HepG2 (cell line): ENCODE measurements around the gene NHSL1. TPM values are rescaled to one million over a fixed set of nuclear protein-coding genes. Genes with fewer than 3 reads are reported as not detected.
A peak's percentile ranks its signal among the peaks of the same experiment; 100 is the strongest.

ENCODE experiments used
- ATAC-seq: fragments of 200-7000 bp; cut with Tn5 transposase; 3 replicates; pipeline ENCODE4 v1.9.1; 2020; ENCODE audit warnings: mild to moderate bottlenecking, moderate library complexity
- BruUV-seq: library from RNA; stranded (reverse); fragments of 400-500 nt; replicated peaks from 2 replicates; lab custom pipeline; 2021; lab: Mats Ljungman, UMichigan
- CTCF ChIA-PET: fragments of 300-600 bp; formaldehyde crosslinking; extraction: SDS; loops from one replicate; lab custom pipeline; 2021; ENCODE audit warnings: low total read pairs, inconsistent platforms, low intra/inter-chr PET ratio; lab: Yijun Ruan, JAX
- POLR2A ChIA-PET: fragments of 350-600 bp; sonication (Branson Sonifier 250); formaldehyde crosslinking; loops from one replicate; lab custom pipeline; 2020; ENCODE audit warnings: antibody characterized with exemption, inconsistent platforms; lab: Yijun Ruan, JAX
- DNase-seq: peaks from one replicate; pipeline ENCODE4 v3.0.0-alpha.2; 2015; ENCODE audit warnings: low spot score
- FAIRE-seq: peaks from 3 replicates; lab custom pipeline; 2011; peaks lifted over from hg19 to GRCh38; lab: Jason Lieb, UNC
- H2AFZ ChIP-seq: one replicate; pipeline ENCODE4 v1.6.1; 2011; ENCODE audit warnings: low read length, inconsistent platforms
- H3K27ac ChIP-seq: fragments of 300-600 bp; 3 replicates; pipeline ENCODE4 v1.8.0; 2011; ENCODE audit warnings: mixed run types, mild to moderate bottlenecking, mixed read lengths, low read length, inconsistent platforms; ENCODE audit not compliant: insufficient read depth; ENCODE audit errors: extremely low read length
- H3K27me3 ChIP-seq, 2 experiments: fragments of 200-600 bp in 1 of 2; 2 replicates in 1 of 2; 3 replicates in 1 of 2; pipeline versions ENCODE4 v1.6.0 to v1.8.0; 2011; ENCODE audit warnings: low read length in 2 of 2, mild to moderate bottlenecking in 2 of 2, moderate library complexity in 2 of 2, inconsistent platforms in 1 of 2; ENCODE audit not compliant: insufficient read depth in 2 of 2, control insufficient read depth in 1 of 2
- H3K36me3 ChIP-seq, 2 experiments: fragments of 200-600 bp in 1 of 2; replicated peaks in 1 of 2; 2 replicates in 1 of 2; 3 replicates in 1 of 2; pipeline versions ENCODE4 v1.5.1 to v1.8.0; 2011; ENCODE audit warnings: low read length in 2 of 2, inconsistent platforms in 1 of 2; ENCODE audit not compliant: insufficient read depth in 2 of 2, control insufficient read depth in 1 of 2
- H3K4me1 ChIP-seq: 2 replicates; pipeline ENCODE4 v1.5.1; 2012; ENCODE audit warnings: low read length, inconsistent platforms; ENCODE audit not compliant: insufficient read depth
- H3K4me2 ChIP-seq: 2 replicates; pipeline ENCODE4 v1.6.0; 2011; ENCODE audit warnings: low read depth, low read length, inconsistent platforms
- H3K4me3 ChIP-seq, 3 experiments: fragments of 200-600 bp in 1 of 3; sonication (generic), shearing (Covaris generic) in 1 of 3; replicated peaks in 1 of 3; 2 replicates each; pipeline ENCODE4 v1.5.1; 2011 to 2016; ENCODE audit warnings: low read length in 3 of 3, inconsistent platforms in 2 of 3, low read depth in 2 of 3, mild to moderate bottlenecking in 2 of 3, control low read depth in 1 of 3, mixed read lengths in 1 of 3; ENCODE audit not compliant: insufficient read depth in 1 of 3
- H3K79me2 ChIP-seq: one replicate; pipeline ENCODE4 v1.6.1; 2011; ENCODE audit warnings: low read length, inconsistent platforms; ENCODE audit not compliant: insufficient read depth
- H3K9ac ChIP-seq: 2 replicates; pipeline ENCODE4 v1.6.0; 2011; ENCODE audit warnings: mild to moderate bottlenecking, low read depth, low read length, inconsistent platforms; ENCODE audit not compliant: insufficient read depth
- H3K9me3 ChIP-seq: 2 replicates; pipeline ENCODE4 v1.5.1; 2012; ENCODE audit warnings: mild to moderate bottlenecking, low read length
- H4K20me1 ChIP-seq: 2 replicates; pipeline ENCODE4 v1.6.0; 2011; ENCODE audit warnings: inconsistent platforms, mild to moderate bottlenecking, low read length, moderate library complexity; ENCODE audit not compliant: insufficient read depth
- ARNT2 ChIP-seq: sonication (generic); formaldehyde crosslinking; IDR thresholded peaks from 2 replicates; pipeline ENCODE4 v1.8.0; 2022; ENCODE audit warnings: mild to moderate bottlenecking, low read depth, missing genetic modification reagents, moderate library complexity
- BHLHE40 ChIP-seq: IDR thresholded peaks from 2 replicates; pipeline ENCODE4 v1.6.1; 2011; ENCODE audit warnings: low read length, improper control_type of control experiment
- FOXP4 ChIP-seq: sonication (generic); formaldehyde crosslinking; IDR thresholded peaks from 2 replicates; pipeline ENCODE4 v1.4.0; 2020; ENCODE audit warnings: missing genetic modification reagents
- GTF2F1 ChIP-seq: fragments of 150-350 bp; IDR thresholded peaks from 2 replicates; pipeline ENCODE4 v1.6.1; 2014; ENCODE audit warnings: low read length
- HDAC6 ChIP-seq: fragments of 200-600 bp; sonication (generic); IDR thresholded peaks from 2 replicates; pipeline ENCODE4 v1.7.0; 2017; ENCODE audit warnings: mild to moderate bottlenecking, antibody characterized with exemption, low read length, low read depth
- NCOA2 ChIP-seq: sonication (generic); formaldehyde crosslinking; IDR thresholded peaks from 2 replicates; pipeline ENCODE4 v1.8.0; 2022; ENCODE audit warnings: inconsistent platforms
- NONO ChIP-seq, 2 experiments: fragments of 450-650 bp in 1 of 2; sonication (generic) in 1 of 2; formaldehyde crosslinking in 1 of 2; IDR thresholded peaks in 1 of 2; conservative IDR thresholded peaks in 1 of 2; 2 replicates each; pipeline versions ENCODE4 v1.6.1 to v1.8.0; 2017 to 2022; ENCODE audit warnings: mild to moderate bottlenecking in 1 of 2, missing genetic modification reagents in 1 of 2, moderate library complexity in 1 of 2
- SIX4 ChIP-seq: sonication (generic); formaldehyde crosslinking; IDR thresholded peaks from 2 replicates; pipeline ENCODE4 v1.4.0; 2020; ENCODE audit warnings: missing genetic modification reagents
- SKI ChIP-seq: fragments of 450-650 bp; IDR thresholded peaks from one replicate; pipeline ENCODE4 v1.6.1; 2018; ENCODE audit warnings: mild to moderate bottlenecking; ENCODE audit not compliant: partially characterized antibody
- SOX5 ChIP-seq: IDR thresholded peaks from 2 replicates; pipeline ENCODE4 v1.6.1; 2016; ENCODE audit warnings: borderline replicate concordance
- ZNF224 ChIP-seq: sonication (generic); formaldehyde crosslinking; IDR thresholded peaks from 2 replicates; pipeline ENCODE4 v1.5.0; 2020; ENCODE audit warnings: mild to moderate bottlenecking, missing genetic modification reagents
- ZNF609 ChIP-seq: sonication (generic); formaldehyde crosslinking; IDR thresholded peaks from 2 replicates; pipeline ENCODE4 v1.4.0; 2020; ENCODE audit warnings: mild to moderate bottlenecking, missing genetic modification reagents, borderline replicate concordance
- ZNF703 ChIP-seq: sonication (generic); formaldehyde crosslinking; IDR thresholded peaks from 2 replicates; pipeline ENCODE4 v1.5.1; 2020; ENCODE audit warnings: missing genetic modification reagents, mild to moderate bottlenecking, moderate library complexity, borderline replicate concordance
- ZNF747 ChIP-seq: sonication (generic); formaldehyde crosslinking; IDR thresholded peaks from 2 replicates; pipeline ENCODE4 v1.8.1; 2023; ENCODE audit warnings: missing genetic modification reagents, mild to moderate bottlenecking, borderline replicate concordance
- ZSCAN12 ChIP-seq: sonication (generic); formaldehyde crosslinking; IDR thresholded peaks from 2 replicates; pipeline ENCODE4 v1.9.0; 2021; ENCODE audit warnings: mild to moderate bottlenecking, missing genetic modification reagents
- WGBS: methylation state at CpG from one replicate; pipeline ENCODE4 v1.1.6; 2017; ENCODE audit warnings: low lambda C conversion rate; 5-methylcytosine and 5-hydroxymethylcytosine counted together
- in situ Hi-C: cut with HindIII; loops from 2 replicates; pipeline ENCODE4 v1.10.0; 2017; ENCODE audit warnings: low pct_unique_long_range_greater_than_20kb; ENCODE audit not compliant: extremely low pct_ligation_motif_present
- intact Hi-C: fragments of 100-400 bp; cut with micrococcal nuclease; formaldehyde crosslinking; loops from one replicate; pipeline ENCODE4 v1.10.0; 2022; ENCODE audit not compliant: unreplicated experiment
- polyA plus RNA-seq, 8 experiments: library from polyadenylated mRNA; depleted of rRNA in 3 of 8; stranded (reverse) in 7 of 8; unstranded in 1 of 8; fragments of >200 nt; fragmentation: Illumina TruSeq in 4 of 8; extraction: Trizol in 4 of 8; gene quantifications; 2 replicates each; pipeline versions ENCODE4 v1.2.1 to v1.2.3, GENCODE V29; 2011 to 2016; ENCODE audit warnings: low read depth in 4 of 8, missing spikeins in 1 of 8, mixed read lengths in 1 of 8; ENCODE audit not compliant: insufficient read depth in 1 of 8
- total RNA-seq, 5 experiments: library from RNA; depleted of rRNA; stranded (reverse); fragments of >200 nt; fragmentation: Illumina TruSeq; extraction: Trizol; gene quantifications; 2 replicates each; pipeline ENCODE4 v1.2.3, GENCODE V29; 2016; ENCODE audit warnings: low read depth in 1 of 5

Gene NHSL1
- total and polyA plus RNA-seq, 2 of the 13 experiments (the other 11 are each of a cell fraction or from before 2014, with no cell fraction given): 24.9 to 53.6 TPM

GRCh38 chr6:138500045-138500665 is 861 bp upstream of the NHSL1 start (continued):
- no peak for TF ChIP-seq ZNF609 (CRISPR knock-in tag)

- WGBS: 9% methylated on average over 3 of the region's 3 CpGs
- POLR2A ChIA-PET: interaction anchor here (0.6 to 2.3 kb wide), 6 partner anchors 9 to 74 kb away, joined by 3 to 8 read pairs (median 3); no protein-coding TSS in a partner anchor
- TSS peak; percentile 60 for BruUV-seq
- peak; percentile 68 for DNase-seq
- Histone ChIP-seq H3K79me2 (peaks cover 94% of the 10 kb centered on the region), H3K4me2 (peak overlapping the region; percentile 68), H3K9ac (peak overlapping the region; percentile 66), H2AFZ (no peak overlapping the region), H3K36me3 (peaks cover 5 to 20% of the 10 kb centered on the region in 2 experiments), H3K27ac (peak overlapping the region; percentile 70), H3K27me3 (no peaks in the 10 kb centered on the region; a peak in 1 of 5 replicates), H3K4me3 (peak overlapping the region; percentile 63 to 86 (median 75)), H4K20me1 (peaks cover 8% of the 10 kb centered on the region; the same call in 1 of the 2 replicates), H3K9me3 (no peaks in the 10 kb centered on the region), H3K4me1 (peaks cover 89% of the 10 kb centered on the region)
- in situ Hi-C loops (no loop called here), intact Hi-C loops (loop anchor here (2.0 kb wide), 1 partner anchor 22 kb away; no protein-coding TSS in a partner anchor)
- ATAC-seq: peak; percentile 45
- FAIRE-seq: no peak
- CTCF ChIA-PET: no interaction called here
- 0 out of 2 replicates have a peak, but pooled peaks have one; percentile 60 for TF ChIP-seq SOX5 (CRISPR knock-in tag)
- TF ChIP-seq NCOA2 (CRISPR knock-in tag): peak; percentile 31; the same call in 1 of the 2 replicates
- peak; percentile 29 for TF ChIP-seq SKI
- TF ChIP-seq ZSCAN12 (CRISPR knock-in tag): peak; percentile 42; the same call in 1 of the 2 replicates
- no peak for TF ChIP-seq ZNF224 (CRISPR knock-in tag)
- 0 out of 2 replicates have a peak, but pooled peaks have one; percentile 48 for TF ChIP-seq HDAC6
- no peak for TF ChIP-seq GTF2F1
- TF ChIP-seq ZNF703 (CRISPR knock-in tag): no peak
- no peak for TF ChIP-seq ARNT2 (CRISPR knock-in tag)
- no peak for TF ChIP-seq SIX4 (CRISPR knock-in tag)
- TF ChIP-seq BHLHE40: no peak
- TF ChIP-seq ZNF747 (CRISPR knock-in tag): no peak
- TF ChIP-seq FOXP4 (CRISPR knock-in tag): no peak
- no peak for TF ChIP-seq NONO (IDR thresholded peaks at IDR 0.05)
- no peak for TF ChIP-seq NONO (CRISPR knock-in tag; conservative IDR thresholded peaks at IDR 0.05)
Observed at GRCh38 chr6:138498629-138499302, 528 bp downstream of the NHSL1 start.
